ENCODE measurements around the gene INTS4.
"Not testable (repeated sequence)": the region's sequence is repeated elsewhere in the genome, so short reads cannot be mapped to it uniquely, and the experiment has no call there.

The INTS4 gene

GRCh38 chr11:78023426-78023825, 29.0 kb upstream of the INTS4 start:
- Histone ChIP-seq H3K4me1 (ENCODE audit: control insufficient read depth, insufficient read depth, low read length, poor library complexity, severe bottlenecking) (no peaks in the 10 kb centered on the region), H3K27me3 (replicated peaks; ENCODE audit: control insufficient read depth, insufficient read depth, low read length, poor library complexity, severe bottlenecking) (no peaks in the 10 kb centered on the region), H3K4me3 (ENCODE audit: insufficient read depth, low read depth, low read length, poor library complexity, severe bottlenecking) (no peak overlapping the region), H3K27ac (ENCODE audit: insufficient read depth, low read length, poor library complexity, severe bottlenecking) (no peak overlapping the region), H3K36me3 (ENCODE audit: control insufficient read depth, insufficient read depth, low read length) (no peaks in the 10 kb centered on the region), H3K9me3 (ENCODE audit: control insufficient read depth, low read length) (no peaks in the 10 kb centered on the region)
- DNase-seq = no peak

DNA sequence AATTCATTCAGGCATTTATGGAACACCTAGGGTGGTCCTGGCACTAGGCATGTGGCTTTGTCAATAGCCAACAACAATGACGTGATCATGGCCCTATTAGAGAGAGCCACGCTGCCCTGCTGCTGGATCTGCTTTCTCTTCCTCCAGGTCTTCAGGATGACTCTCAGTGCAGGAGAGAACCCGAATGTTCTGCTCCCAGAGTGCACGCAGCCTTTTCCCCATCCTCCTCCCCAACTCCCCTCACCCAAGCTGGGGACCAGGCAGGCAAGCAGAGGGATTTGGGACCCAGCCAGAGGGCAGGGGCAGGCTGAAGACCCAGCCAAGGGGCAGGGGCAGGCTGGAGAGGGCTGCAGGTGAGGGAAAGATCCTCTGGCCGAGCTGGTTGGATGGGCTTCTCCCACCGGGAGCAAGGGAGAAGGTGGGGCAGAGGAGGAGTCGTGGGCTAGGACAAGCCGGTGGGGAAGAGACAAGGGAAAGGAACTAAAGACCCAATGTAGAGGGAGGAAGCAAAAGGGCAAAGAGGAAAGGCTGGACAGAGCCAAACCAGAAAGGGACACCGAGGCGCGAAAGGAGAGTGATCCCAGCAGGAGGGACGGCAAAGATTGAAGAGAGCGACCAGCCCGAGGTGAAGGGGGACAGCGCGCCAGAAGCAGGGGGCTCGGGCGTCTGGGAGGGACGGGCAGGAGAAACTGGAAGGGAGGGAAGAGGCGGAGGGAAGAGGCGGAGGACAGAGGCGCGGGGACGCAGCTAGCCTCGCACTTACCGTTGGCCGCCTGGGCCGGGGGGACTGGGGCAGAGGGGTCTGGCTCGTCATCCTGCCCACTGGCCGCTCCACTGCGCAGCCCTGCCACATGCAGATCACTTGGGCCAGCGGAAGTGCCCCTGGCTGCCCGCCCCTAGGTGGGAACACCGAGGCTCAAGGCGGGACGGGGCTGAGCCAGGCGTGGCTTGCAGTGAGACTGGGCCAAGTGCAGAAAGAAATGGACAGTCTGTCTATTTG, 28.2 kb upstream of the INTS4 start, which contains the start of gene KCTD14:
KCTD14 (minus strand) TSS at position 880 of the 1,000 bp plus-strand sequence; CDS start at position 853, 27 bp downstream.
- Histone ChIP-seq H3K36me3 (ENCODE audit: control insufficient read depth, insufficient read depth, low read length) (no peaks in the 10 kb centered on the region), H3K4me1 (ENCODE audit: control insufficient read depth, insufficient read depth, low read length, poor library complexity, severe bottlenecking) (no peaks in the 10 kb centered on the region), H3K9me3 (ENCODE audit: control insufficient read depth, low read length) (no peaks in the 10 kb centered on the region), H3K4me3 (ENCODE audit: insufficient read depth, low read depth, low read length, poor library complexity, severe bottlenecking) (no peak within 1 kb of the TSS), H3K27ac (ENCODE audit: insufficient read depth, low read length, poor library complexity, severe bottlenecking) (no peak within 1 kb of the TSS), H3K27me3 (replicated peaks; ENCODE audit: control insufficient read depth, insufficient read depth, low read length, poor library complexity, severe bottlenecking) (no peaks in the 10 kb centered on the region)
- no peak for DNase-seq

DNA sequence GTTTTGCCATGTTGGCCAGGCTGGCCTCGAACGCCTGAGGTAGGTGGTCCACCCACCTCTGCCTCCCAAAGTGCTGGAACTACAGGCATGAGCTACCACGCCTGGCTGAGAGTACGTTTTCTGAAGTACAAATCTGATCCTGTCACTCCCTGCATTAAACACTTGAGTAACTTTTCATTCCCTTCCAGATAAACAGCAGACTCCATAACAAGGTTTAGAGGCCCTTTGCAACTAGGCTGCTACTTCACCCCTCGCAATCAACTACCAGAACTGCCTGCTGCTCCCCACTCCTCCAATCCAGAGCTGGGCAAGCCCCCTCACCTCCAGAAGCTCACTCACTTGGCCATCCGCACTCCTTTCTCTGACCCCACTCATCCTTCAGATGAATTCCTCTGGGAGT, 27.1 kb upstream of the INTS4 start:
- Histone ChIP-seq H3K36me3 (ENCODE audit: control insufficient read depth, insufficient read depth, low read length) (no peaks in the 10 kb centered on the region), H3K9me3 (ENCODE audit: control insufficient read depth, low read length) (no peaks in the 10 kb centered on the region)
- no peak for DNase-seq

DNA sequence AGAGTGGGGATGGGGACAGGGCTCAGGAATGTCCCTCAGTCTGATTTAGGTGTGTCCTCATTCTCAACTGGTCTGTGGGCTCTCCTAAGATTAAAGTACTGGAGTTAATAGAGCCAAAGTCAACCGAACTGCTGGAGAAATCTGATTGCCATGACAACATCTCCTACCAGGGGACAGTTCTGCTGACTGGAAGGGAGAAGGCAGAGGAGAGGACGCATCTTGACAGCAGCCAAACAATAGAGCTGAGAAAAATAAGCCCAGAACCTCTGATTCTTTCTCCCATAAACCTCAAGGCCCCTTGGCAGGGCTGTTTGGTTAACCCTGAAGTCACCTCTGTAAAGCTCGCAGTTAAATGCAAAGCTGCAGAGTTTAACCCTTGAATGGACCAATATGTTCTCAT, 25.8 kb upstream of the INTS4 start:
- Histone ChIP-seq H3K36me3 (ENCODE audit: control insufficient read depth, insufficient read depth, low read length) (no peaks in the 10 kb centered on the region), H3K27ac (ENCODE audit: insufficient read depth, low read length, poor library complexity, severe bottlenecking) (no peak overlapping the region), H3K4me1 (ENCODE audit: control insufficient read depth, insufficient read depth, low read length, poor library complexity, severe bottlenecking) (no peaks in the 10 kb centered on the region), H3K27me3 (replicated peaks; ENCODE audit: control insufficient read depth, insufficient read depth, low read length, poor library complexity, severe bottlenecking) (no peaks in the 10 kb centered on the region), H3K9me3 (ENCODE audit: control insufficient read depth, low read length) (no peaks in the 10 kb centered on the region), H3K4me3 (ENCODE audit: insufficient read depth, low read depth, low read length, poor library complexity, severe bottlenecking) (no peak overlapping the region)
- DNase-seq = no peak

More for the DNA sequence above, 27.1 kb upstream of the INTS4 start:
- no peak overlapping the region for H3K4me3 ChIP-seq (ENCODE audit: insufficient read depth, low read depth, low read length, poor library complexity, severe bottlenecking)
- H3K27ac ChIP-seq (ENCODE audit: insufficient read depth, low read length, poor library complexity, severe bottlenecking) = no peak overlapping the region
- no peaks in the 10 kb centered on the region for H3K27me3 ChIP-seq (replicated peaks; ENCODE audit: control insufficient read depth, insufficient read depth, low read length, poor library complexity, severe bottlenecking)
- no peaks in the 10 kb centered on the region for H3K4me1 ChIP-seq (ENCODE audit: control insufficient read depth, insufficient read depth, low read length, poor library complexity, severe bottlenecking)

DNA sequence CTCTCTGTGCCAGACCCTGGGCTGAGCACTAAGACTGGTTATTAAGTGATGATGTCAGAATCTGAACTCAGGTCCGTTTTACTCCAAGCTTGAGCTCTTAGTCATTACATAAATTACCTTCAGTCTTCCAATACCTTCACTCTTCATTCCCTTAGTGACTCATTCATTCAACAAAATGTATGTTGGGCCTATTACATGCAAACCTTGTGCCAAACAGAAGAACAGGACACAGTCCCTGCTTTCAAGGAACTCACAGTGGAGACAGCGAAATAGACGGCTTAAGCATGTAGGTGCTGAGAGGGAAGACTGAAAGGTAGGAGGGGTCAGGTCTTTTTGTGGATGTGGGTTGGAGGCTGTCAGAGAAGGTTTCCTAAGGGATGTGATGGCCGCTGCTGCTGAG, 25.3 kb upstream of the INTS4 start:
- no peak for DNase-seq
- H3K36me3 ChIP-seq (ENCODE audit: control insufficient read depth, insufficient read depth, low read length) = no peaks in the 10 kb centered on the region
- H3K9me3 ChIP-seq (ENCODE audit: control insufficient read depth, low read length) = no peaks in the 10 kb centered on the region
- no peaks in the 10 kb centered on the region for H3K4me1 ChIP-seq (ENCODE audit: control insufficient read depth, insufficient read depth, low read length, poor library complexity, severe bottlenecking)
- H3K27ac ChIP-seq (ENCODE audit: insufficient read depth, low read length, poor library complexity, severe bottlenecking) = no peak overlapping the region
- no peak overlapping the region for H3K4me3 ChIP-seq (ENCODE audit: insufficient read depth, low read depth, low read length, poor library complexity, severe bottlenecking)
- no peaks in the 10 kb centered on the region for H3K27me3 ChIP-seq (replicated peaks; ENCODE audit: control insufficient read depth, insufficient read depth, low read length, poor library complexity, severe bottlenecking)

DNA sequence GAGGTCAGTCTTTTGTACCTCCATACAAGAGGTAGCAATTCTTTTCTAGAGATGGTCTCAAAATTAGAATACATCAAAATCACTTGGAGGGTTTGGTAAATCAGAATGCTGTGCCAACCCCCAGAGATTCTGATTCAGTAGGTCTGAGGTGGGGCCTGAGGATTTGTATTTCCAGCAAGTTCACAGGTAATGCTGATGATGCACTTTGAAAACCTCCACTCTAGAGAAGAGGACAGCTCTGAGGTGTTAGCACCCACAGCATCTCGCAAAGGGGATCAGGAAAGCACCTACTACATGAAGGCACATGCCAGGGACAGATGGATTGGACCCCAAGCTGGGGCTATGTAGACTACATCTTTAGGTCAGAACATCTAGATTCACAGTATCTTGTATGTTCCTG, 21.4 kb upstream of the INTS4 start:
- Histone ChIP-seq H3K36me3 (ENCODE audit: control insufficient read depth, insufficient read depth, low read length) (no peaks in the 10 kb centered on the region), H3K4me3 (ENCODE audit: insufficient read depth, low read depth, low read length, poor library complexity, severe bottlenecking) (no peak overlapping the region), H3K9me3 (ENCODE audit: control insufficient read depth, low read length) (no peaks in the 10 kb centered on the region), H3K4me1 (ENCODE audit: control insufficient read depth, insufficient read depth, low read length, poor library complexity, severe bottlenecking) (no peaks in the 10 kb centered on the region), H3K27ac (ENCODE audit: insufficient read depth, low read length, poor library complexity, severe bottlenecking) (no peak overlapping the region), H3K27me3 (replicated peaks; ENCODE audit: control insufficient read depth, insufficient read depth, low read length, poor library complexity, severe bottlenecking) (no peaks in the 10 kb centered on the region)
- DNase-seq = no peak

- not testable (repeated sequence) for H3K4me3 ChIP-seq (ENCODE audit: insufficient read depth, low read depth, low read length, poor library complexity, severe bottlenecking); H3K27ac ChIP-seq (ENCODE audit: insufficient read depth, low read length, poor library complexity, severe bottlenecking); H3K36me3 ChIP-seq (ENCODE audit: control insufficient read depth, insufficient read depth, low read length); H3K27me3 ChIP-seq (replicated peaks; ENCODE audit: control insufficient read depth, insufficient read depth, low read length, poor library complexity, severe bottlenecking); DNase-seq; H3K9me3 ChIP-seq (ENCODE audit: control insufficient read depth, low read length); H3K4me1 ChIP-seq (ENCODE audit: control insufficient read depth, insufficient read depth, low read length, poor library complexity, severe bottlenecking)
Observed at GRCh38 chr11:78014937-78015520, 20.6 kb upstream of the INTS4 start.

- H3K27ac ChIP-seq (ENCODE audit: insufficient read depth, low read length, poor library complexity, severe bottlenecking) = no peak overlapping the region
- DNase-seq = no peak
- no peak overlapping the region for H3K4me3 ChIP-seq (ENCODE audit: insufficient read depth, low read depth, low read length, poor library complexity, severe bottlenecking)
- no peaks in the 10 kb centered on the region for H3K36me3 ChIP-seq (ENCODE audit: control insufficient read depth, insufficient read depth, low read length)
- no peaks in the 10 kb centered on the region for H3K9me3 ChIP-seq (ENCODE audit: control insufficient read depth, low read length)
- H3K27me3 ChIP-seq (replicated peaks; ENCODE audit: control insufficient read depth, insufficient read depth, low read length, poor library complexity, severe bottlenecking) = no peaks in the 10 kb centered on the region
- H3K4me1 ChIP-seq (ENCODE audit: control insufficient read depth, insufficient read depth, low read length, poor library complexity, severe bottlenecking) = no peaks in the 10 kb centered on the region
Observed at GRCh38 chr11:78011301-78011700, 16.8 kb upstream of the INTS4 start.

GRCh38 chr11:78010755-78011154, 16.3 kb upstream of the INTS4 start:
- Histone ChIP-seq H3K36me3 (ENCODE audit: control insufficient read depth, insufficient read depth, low read length) (no peaks in the 10 kb centered on the region), H3K4me3 (ENCODE audit: insufficient read depth, low read depth, low read length, poor library complexity, severe bottlenecking) (no peak overlapping the region), H3K4me1 (ENCODE audit: control insufficient read depth, insufficient read depth, low read length, poor library complexity, severe bottlenecking) (no peaks in the 10 kb centered on the region), H3K27ac (ENCODE audit: insufficient read depth, low read length, poor library complexity, severe bottlenecking) (no peak overlapping the region), H3K27me3 (replicated peaks; ENCODE audit: control insufficient read depth, insufficient read depth, low read length, poor library complexity, severe bottlenecking) (no peaks in the 10 kb centered on the region), H3K9me3 (ENCODE audit: control insufficient read depth, low read length) (no peaks in the 10 kb centered on the region)
- no peak for DNase-seq

- Histone ChIP-seq H3K4me1 (ENCODE audit: control insufficient read depth, insufficient read depth, low read length, poor library complexity, severe bottlenecking) (no peaks in the 10 kb centered on the region), H3K27me3 (replicated peaks; ENCODE audit: control insufficient read depth, insufficient read depth, low read length, poor library complexity, severe bottlenecking) (no peaks in the 10 kb centered on the region), H3K4me3 (ENCODE audit: insufficient read depth, low read depth, low read length, poor library complexity, severe bottlenecking) (no peak overlapping the region), H3K27ac (ENCODE audit: insufficient read depth, low read length, poor library complexity, severe bottlenecking) (no peak overlapping the region), H3K9me3 (ENCODE audit: control insufficient read depth, low read length) (no peaks in the 10 kb centered on the region), H3K36me3 (ENCODE audit: control insufficient read depth, insufficient read depth, low read length) (no peaks in the 10 kb centered on the region)
- no peak for DNase-seq
Observed at GRCh38 chr11:78010304-78010703, 15.8 kb upstream of the INTS4 start.

Data from effector memory CD4-positive, alpha-beta T cell (primary cell).